MG63 (cell line): ENCODE data around the gene C14orf93. TPM values are rescaled to one million over a fixed set of nuclear protein-coding genes. Genes with fewer than 3 reads are reported as not detected.
A peak's percentile ranks its signal among the peaks of the same experiment; 100 is the strongest.

Experiments
- DNase-seq: peaks from one replicate; pipeline ENCODE4 v3.0.0-alpha.2; 2020
- H3K27me3 ChIP-seq: fragments of 250-450 bp; sonication (Bioruptor Pico); 2 replicates; pipeline ENCODE4 v1.5.1; 2020; ENCODE audit warnings: mild to moderate bottlenecking, moderate library complexity
- H3K36me3 ChIP-seq: fragments of 250-450 bp; sonication (Bioruptor Pico); 2 replicates; pipeline ENCODE4 v1.5.1; 2020; ENCODE audit warnings: mild to moderate bottlenecking, moderate library complexity
- H3K4me3 ChIP-seq: fragments of 250-450 bp; sonication (Bioruptor Pico); 2 replicates; pipeline ENCODE4 v1.5.1; 2020; ENCODE audit warnings: mild to moderate bottlenecking, moderate library complexity
- H3K9me3 ChIP-seq: fragments of 250-450 bp; sonication (Bioruptor Pico); 2 replicates; pipeline ENCODE4 v1.5.1; 2020; ENCODE audit warnings: mild to moderate bottlenecking, moderate library complexity
- total RNA-seq: library from RNA; depleted of rRNA; stranded (reverse); fragments of >200 nt; shearing (Covaris generic); gene quantifications from 2 replicates; pipeline ENCODE4 v1.2.3, GENCODE V29; 2014; ENCODE audit warnings: low replicate concordance

The C14orf93 gene
- total RNA-seq, 1 experiment from 2014 or later: 12.3 TPM

DNA sequence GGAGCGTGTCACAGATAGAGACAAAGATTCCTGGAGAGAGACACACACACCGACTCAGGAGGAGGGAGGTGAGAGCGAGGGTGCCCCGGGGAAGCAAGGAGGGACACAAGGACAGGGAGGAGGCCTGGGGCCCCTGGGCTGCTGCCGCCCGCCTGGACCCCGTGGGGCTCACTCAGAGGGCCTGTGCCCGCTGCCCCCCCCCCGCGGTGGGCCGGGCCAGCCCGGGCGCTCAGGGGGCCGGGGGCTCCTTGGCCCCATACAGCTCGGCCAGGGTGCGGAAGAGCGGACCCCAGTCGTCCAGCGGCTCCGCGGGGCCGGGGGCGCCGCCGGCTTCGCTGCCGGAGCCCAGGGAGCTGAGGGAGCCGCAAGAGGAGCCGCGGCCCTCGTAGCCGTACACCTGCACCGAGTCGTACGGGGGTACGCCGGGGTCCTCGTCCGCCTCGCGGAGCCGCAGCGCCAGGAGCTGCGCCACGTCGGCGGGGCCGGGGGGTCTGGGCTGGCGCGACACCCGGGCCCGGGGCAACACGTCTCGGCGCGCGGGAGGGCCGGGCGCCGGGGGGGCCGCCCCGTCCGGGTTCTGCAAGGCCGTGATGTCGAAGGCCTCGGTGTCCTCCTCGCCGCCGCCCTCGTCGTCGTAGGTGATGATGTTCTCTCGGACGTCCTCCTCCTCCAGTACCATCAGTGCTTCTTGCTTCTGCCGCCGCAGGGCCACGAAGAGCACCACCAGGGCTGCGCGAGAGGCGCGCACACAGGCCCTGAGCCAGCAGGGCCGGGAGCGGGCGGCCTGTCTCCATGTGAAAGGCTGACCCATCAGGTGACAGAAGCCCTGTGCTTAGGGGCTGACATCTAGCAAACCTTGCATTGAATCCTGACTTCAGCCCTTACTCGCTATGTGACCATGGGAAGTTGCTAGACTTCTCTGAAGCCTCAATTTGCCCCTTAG is 38.1 kb upstream of the C14orf93 start:
- Histone ChIP-seq H3K9me3 (no peaks in the 10 kb centered on the region), H3K36me3 (no peaks in the 10 kb centered on the region), H3K27me3 (no peaks in the 10 kb centered on the region), H3K4me3 (no peak overlapping the region)
- no peak for DNase-seq

- H3K4me3 ChIP-seq: no peak overlapping the region
- DNase-seq: peak; percentile 72
- no peaks in the 10 kb centered on the region for H3K27me3 ChIP-seq
- H3K9me3 ChIP-seq: no peaks in the 10 kb centered on the region
- H3K36me3 ChIP-seq: no peaks in the 10 kb centered on the region
Measured at GRCh38 chr14:23047034-23047634, 37.2 kb upstream of the C14orf93 start.

GRCh38 chr14:23045419-23046357 is 35.7 kb upstream of the C14orf93 start:
- no peak overlapping the region for H3K4me3 ChIP-seq
- no peaks in the 10 kb centered on the region for H3K36me3 ChIP-seq
- H3K27me3 ChIP-seq: no peaks in the 10 kb centered on the region
- DNase-seq: no peak
- H3K9me3 ChIP-seq: no peaks in the 10 kb centered on the region

DNA sequence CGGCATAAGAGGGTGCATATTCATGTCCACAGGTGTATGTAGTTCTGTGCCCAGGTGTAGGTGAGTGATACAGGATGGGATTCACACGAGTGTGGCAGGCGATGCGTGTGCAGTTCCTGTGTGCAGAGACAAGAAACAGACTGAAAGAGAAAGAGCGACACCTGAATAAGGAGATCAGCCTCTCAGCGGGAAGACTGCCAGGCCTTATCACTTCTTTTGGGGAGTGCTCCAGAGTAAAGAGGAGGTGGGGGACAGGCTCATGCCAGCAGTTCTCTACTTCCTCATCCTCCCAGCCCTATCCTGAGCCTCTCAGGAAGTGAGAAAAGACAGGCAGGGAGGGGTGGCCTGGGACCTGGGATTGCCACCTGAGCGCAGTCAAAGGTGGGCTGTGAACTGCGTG is 34.9 kb upstream of the C14orf93 start:
- H3K27me3 ChIP-seq: no peaks in the 10 kb centered on the region
- no peaks in the 10 kb centered on the region for H3K9me3 ChIP-seq
- H3K36me3 ChIP-seq: no peaks in the 10 kb centered on the region
- DNase-seq: no peak
- H3K4me3 ChIP-seq: no peak overlapping the region

- H3K27me3 ChIP-seq: no peaks in the 10 kb centered on the region
- no peaks in the 10 kb centered on the region for H3K9me3 ChIP-seq
- H3K36me3 ChIP-seq: no peaks in the 10 kb centered on the region
- no peak for DNase-seq
- H3K4me3 ChIP-seq: no peak overlapping the region
Measured at GRCh38 chr14:23043754-23044153, 33.8 kb upstream of the C14orf93 start.

DNA sequence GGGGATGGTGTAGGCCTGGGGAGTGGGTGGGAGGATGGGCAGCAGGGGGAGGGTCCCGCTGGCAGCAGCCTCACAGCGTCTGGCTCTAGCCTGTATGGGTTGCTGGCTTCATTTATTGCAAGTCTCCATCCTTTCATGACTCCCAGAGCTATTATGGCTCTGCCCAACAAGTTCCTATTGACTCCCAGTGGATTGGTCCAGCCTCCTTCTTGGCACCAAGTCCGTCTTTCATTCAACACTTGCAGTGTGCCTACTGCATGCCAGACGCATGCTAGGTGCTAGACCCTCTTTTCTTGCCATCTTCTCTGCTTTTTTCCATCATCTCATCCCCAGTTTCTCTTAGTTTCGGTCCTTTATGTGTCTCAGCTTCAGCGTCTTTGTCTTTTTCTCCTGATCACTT is 33.2 kb upstream of the C14orf93 start:
- Histone ChIP-seq H3K9me3 (no peaks in the 10 kb centered on the region), H3K36me3 (no peaks in the 10 kb centered on the region), H3K4me3 (no peak overlapping the region), H3K27me3 (no peaks in the 10 kb centered on the region)
- DNase-seq: no peak

GRCh38 chr14:23042162-23042965 is 32.4 kb upstream of the C14orf93 start, which contains the start of gene PSMB11:
Gene PSMB11, plus strand, starts transcription at chr14:23042212. Its CDS starts 14 bp downstream, at chr14:23042226.
- no peaks in the 10 kb centered on the region for H3K36me3 ChIP-seq
- DNase-seq: no peak
- H3K9me3 ChIP-seq: no peaks in the 10 kb centered on the region
- H3K4me3 ChIP-seq: no peak within 1 kb of the TSS
- no peaks in the 10 kb centered on the region for H3K27me3 ChIP-seq

DNA sequence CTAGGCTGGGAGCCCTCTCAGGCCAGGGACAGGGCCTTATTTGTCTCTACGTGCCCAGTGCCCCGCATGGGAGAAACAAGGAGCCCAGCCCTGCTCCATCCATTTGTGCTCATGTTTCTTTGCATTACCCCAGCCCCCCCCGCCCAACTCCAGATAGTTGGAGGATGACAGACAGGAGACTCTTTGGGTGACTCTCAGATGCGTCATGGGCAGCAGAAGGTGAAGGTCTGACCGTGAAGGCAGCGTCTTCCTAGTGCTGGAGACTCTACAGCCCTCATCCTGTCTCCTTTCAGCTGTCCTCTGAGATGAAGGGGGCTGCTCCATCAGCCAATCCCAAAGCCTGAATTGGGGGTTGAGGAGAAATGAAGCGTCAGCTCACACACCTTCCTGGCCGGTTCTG is 31.8 kb upstream of the C14orf93 start:
- H3K9me3 ChIP-seq: no peaks in the 10 kb centered on the region
- H3K27me3 ChIP-seq: no peaks in the 10 kb centered on the region
- H3K4me3 ChIP-seq: no peak overlapping the region
- no peaks in the 10 kb centered on the region for H3K36me3 ChIP-seq
- peak; percentile 31 for DNase-seq

DNA sequence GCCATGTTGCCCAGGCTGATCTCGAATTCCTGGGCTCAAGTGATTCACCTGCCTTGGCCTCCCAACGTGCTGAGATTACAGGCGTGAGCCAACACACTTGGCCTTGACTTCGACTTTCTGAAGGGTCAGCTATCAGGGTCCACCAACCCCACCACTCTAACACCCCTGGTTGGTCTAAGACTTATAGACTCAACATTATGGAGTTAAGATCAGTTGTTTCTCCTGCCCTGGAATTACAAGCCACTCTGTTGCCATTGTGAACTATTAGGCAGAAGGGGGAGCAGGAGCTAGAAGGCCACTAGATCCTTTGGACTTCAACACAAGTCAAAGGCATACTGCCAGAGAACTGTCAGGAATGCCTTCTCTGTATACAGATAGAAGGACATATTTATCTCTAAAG is 30.2 kb upstream of the C14orf93 start:
- no peak overlapping the region for H3K4me3 ChIP-seq
- no peak for DNase-seq

GRCh38 chr14:23035303-23036144 is 25.6 kb upstream of the C14orf93 start:
- Histone ChIP-seq H3K9me3 (no peaks in the 10 kb centered on the region), H3K27me3 (no peaks in the 10 kb centered on the region), H3K4me3 (peak overlapping the region; percentile 80), H3K36me3 (peaks cover 28% of the 10 kb centered on the region)
- DNase-seq: no peak

More for the DNA sequence above, 30.2 kb upstream of the C14orf93 start:
- H3K27me3 ChIP-seq: no peaks in the 10 kb centered on the region
- no peaks in the 10 kb centered on the region for H3K36me3 ChIP-seq
- no peaks in the 10 kb centered on the region for H3K9me3 ChIP-seq

GRCh38 chr14:23034498-23035302 is 24.8 kb upstream of the C14orf93 start, which contains the start of gene PSMB5:
Gene PSMB5, minus strand, starts transcription at chr14:23034900. Its CDS starts 19 bp downstream, at chr14:23034881.
- Histone ChIP-seq H3K9me3 (no peaks in the 10 kb centered on the region), H3K4me3 (peak within 1 kb of the TSS; percentile 80), H3K36me3 (peaks cover 30% of the 10 kb centered on the region)

DNA sequence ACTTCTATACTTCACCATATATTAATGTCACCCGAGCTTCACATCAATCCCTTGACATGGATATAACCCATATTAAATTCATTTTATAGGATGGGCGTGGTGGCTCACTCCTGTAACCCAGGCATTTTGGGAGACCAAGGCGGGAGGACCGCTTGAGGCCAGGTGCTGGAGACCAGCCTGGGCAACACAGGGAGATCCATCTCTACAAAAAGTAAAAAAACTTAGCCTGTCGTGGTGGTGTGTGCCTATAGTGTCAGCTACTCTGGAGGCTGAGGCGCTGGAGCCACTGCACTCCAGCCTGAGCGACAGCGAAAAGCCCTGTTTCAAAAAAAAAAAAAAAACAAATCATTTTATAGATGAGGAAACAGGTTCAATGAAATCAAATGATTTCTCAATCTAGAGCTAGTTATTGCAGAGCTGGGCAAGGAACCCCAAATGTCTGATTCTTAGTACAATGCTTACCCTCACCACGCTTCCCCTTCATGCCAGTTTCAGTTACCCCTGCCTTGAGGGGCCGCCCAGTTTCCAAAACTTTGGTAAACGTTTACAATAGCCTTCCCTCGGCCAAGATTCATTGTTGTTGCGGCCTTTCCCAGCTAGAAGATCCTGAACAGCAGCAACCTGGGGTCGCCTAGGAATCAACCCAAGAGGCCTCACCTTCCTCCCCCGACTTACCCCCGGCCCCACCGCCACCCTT is 24.0 kb upstream of the C14orf93 start:
- peaks cover 33% of the 10 kb centered on the region for H3K36me3 ChIP-seq
- peak overlapping the region; percentile 80 for H3K4me3 ChIP-seq
- H3K27me3 ChIP-seq: no peaks in the 10 kb centered on the region
- H3K9me3 ChIP-seq: no peaks in the 10 kb centered on the region
- DNase-seq: no peak

More at GRCh38 chr14:23034498-23035302, 24.8 kb upstream of the C14orf93 start, which contains the start of gene PSMB5:
- peak; percentile 84 for DNase-seq
- no peaks in the 10 kb centered on the region for H3K27me3 ChIP-seq

- Histone ChIP-seq H3K36me3 (peaks cover 35% of the 10 kb centered on the region), H3K9me3 (no peaks in the 10 kb centered on the region), H3K27me3 (no peaks in the 10 kb centered on the region), H3K4me3 (peak overlapping the region; percentile 80; the same call in 1 of the 2 replicates)
- DNase-seq: no peak
Measured at GRCh38 chr14:23033251-23033727, 23.3 kb upstream of the C14orf93 start.

GRCh38 chr14:23030936-23031335 is 21.0 kb upstream of the C14orf93 start:
- Histone ChIP-seq H3K36me3 (peaks cover 37% of the 10 kb centered on the region), H3K9me3 (no peaks in the 10 kb centered on the region), H3K27me3 (no peaks in the 10 kb centered on the region), H3K4me3 (no peak overlapping the region)
- DNase-seq: no peak
